B cell (primary cell): Measurements from ENCODE around the gene C6orf52. TPM values are rescaled to one million over a fixed set of nuclear protein-coding genes. Genes with fewer than 3 reads are reported as not detected.
"Not testable (repeated sequence)": the region's sequence is repeated elsewhere in the genome, so short reads cannot be mapped to it uniquely, and the experiment has no call there.

Experiments
- ATAC-seq: fragments of 200-7000 bp; cut with Tn5 transposase; one replicate; pipeline ENCODE4 v1.10.0; 2021; ENCODE audit warnings: low read depth, mild to moderate bottlenecking, moderate number of reproducible peaks, moderate library complexity
- CTCF ChIA-PET: fragments of 350-600 bp; sonication (Branson Sonifier 250); formaldehyde crosslinking; loops from one replicate; lab custom pipeline; 2021; ENCODE audit warnings: antibody characterized with exemption, inconsistent platforms; lab: Charles Lee
- POLR2A ChIA-PET: fragments of 350-600 bp; sonication (Branson Sonifier 250); formaldehyde crosslinking; loops from one replicate; lab custom pipeline; 2021; ENCODE audit warnings: antibody characterized with exemption; lab: Charles Lee
- DNase-seq: peaks from one replicate; pipeline ENCODE4 v3.0.0; 2013
- H2AFZ ChIP-seq: 2 replicates; pipeline ENCODE4 v1.6.1; 2012; ENCODE audit warnings: mild to moderate bottlenecking, low read depth, low read length; ENCODE audit not compliant: insufficient read depth, poor library complexity, severe bottlenecking
- H3K27ac ChIP-seq, 2 donors: 1 replicate in 1 of 2; 2 replicates in 1 of 2; pipeline ENCODE4 v1.5.1; 2012 to 2013; ENCODE audit warnings: low read length in 2 of 2, mild to moderate bottlenecking in 2 of 2, moderate library complexity in 1 of 2
- H3K27me3 ChIP-seq, 4 experiments: fragments of 200-600 bp in 1 of 4; sonication (generic) in 1 of 4; replicated peaks in 1 of 4; 1 replicate in 2 of 4; 2 replicates in 2 of 4; pipeline versions ENCODE4 v1.6.1 to v1.7.0; 2013 to 2016; ENCODE audit warnings: low read length in 3 of 4, mild to moderate bottlenecking in 2 of 4, mixed read lengths in 1 of 4, moderate library complexity in 1 of 4; ENCODE audit not compliant: insufficient read depth in 4 of 4, control insufficient read depth in 3 of 4; ENCODE audit errors: control extremely low read depth in 1 of 4
- H3K36me3 ChIP-seq, 2 experiments: replicated peaks in 1 of 2; 1 replicate in 1 of 2; 2 replicates in 1 of 2; pipeline versions ENCODE4 v1.6.1 to v1.7.1; 2013; ENCODE audit warnings: low read length in 1 of 2; ENCODE audit not compliant: insufficient read depth in 2 of 2, control insufficient read depth in 1 of 2; ENCODE audit errors: control extremely low read depth in 1 of 2, extremely low read depth in 1 of 2
- H3K4me1 ChIP-seq, 2 donors: fragments of 200-600 bp in 1 of 2; sonication (generic) in 1 of 2; 1 replicate in 1 of 2; 2 replicates in 1 of 2; pipeline versions ENCODE4 v1.5.1 to v1.6.1; 2013 to 2017; ENCODE audit warnings: low read length in 2 of 2; ENCODE audit not compliant: control insufficient read depth in 2 of 2, insufficient read depth in 2 of 2
- H3K4me2 ChIP-seq: replicated peaks from 2 replicates; pipeline ENCODE3; 2012; ENCODE audit warnings: mild to moderate bottlenecking, low read depth, low read length; ENCODE audit not compliant: poor library complexity, severe bottlenecking
- H3K4me3 ChIP-seq, 5 experiments: fragments of 200-600 bp in 1 of 5; sonication (generic) in 1 of 5; 1 replicate in 3 of 5; 2 replicates in 2 of 5; pipeline versions ENCODE4 v1.5.1 to v1.7.0; 2011 to 2016; ENCODE audit warnings: low read length in 4 of 5, mild to moderate bottlenecking in 4 of 5, low read depth in 2 of 5, control low read depth in 1 of 5, moderate library complexity in 1 of 5; ENCODE audit not compliant: insufficient read depth in 1 of 5; ENCODE audit errors: control extremely low read depth in 1 of 5, extremely low read depth in 1 of 5
- H3K79me2 ChIP-seq: fragments of 200-600 bp; sonication (generic); one replicate; pipeline ENCODE4 v1.6.0; 2016; ENCODE audit warnings: low read length; ENCODE audit not compliant: control insufficient read depth, insufficient read depth
- H3K9ac ChIP-seq: fragments of 200-600 bp; sonication (generic); 2 replicates; pipeline ENCODE4 v1.6.1; 2017; ENCODE audit warnings: mild to moderate bottlenecking, low read length, moderate library complexity
- H3K9me3 ChIP-seq, 3 donors: one replicate each; pipeline versions ENCODE4 v1.6.1 to v1.7.1; 2013; ENCODE audit warnings: low read length in 2 of 3; ENCODE audit not compliant: control insufficient read depth in 2 of 3, insufficient read depth in 1 of 3; ENCODE audit errors: control extremely low read depth in 1 of 3
- H4K20me1 ChIP-seq: 2 replicates; pipeline ENCODE4 v1.6.0; 2012; ENCODE audit warnings: mild to moderate bottlenecking, low read length; ENCODE audit not compliant: insufficient read depth, control insufficient read depth, poor library complexity, severe bottlenecking
- H3K27ac Mint-ChIP-seq: one replicate; pipeline ENCODE4 v1.8.0; 2021; ENCODE audit warnings: mixed read lengths
- H3K27me3 Mint-ChIP-seq: one replicate; pipeline ENCODE4 v1.8.0; 2021; ENCODE audit warnings: mixed read lengths
- H3K4me1 Mint-ChIP-seq: one replicate; pipeline ENCODE4 v1.8.0; 2021; ENCODE audit warnings: mixed read lengths
- H3K4me3 Mint-ChIP-seq: one replicate; pipeline ENCODE4 v1.8.0; 2021; ENCODE audit warnings: mixed read lengths
- H3K9me3 Mint-ChIP-seq: one replicate; pipeline ENCODE4 v1.8.0; 2022; ENCODE audit warnings: mixed read lengths; ENCODE audit not compliant: insufficient read depth
- CTCF ChIP-seq: fragments of 200-600 bp; IDR thresholded peaks from one replicate; pipeline ENCODE4 v1.8.0; 2022; ENCODE audit warnings: antibody characterized with exemption, mild to moderate bottlenecking
- EZH2 ChIP-seq: IDR thresholded peaks from 2 replicates; pipeline ENCODE4 v1.6.1; 2012; ENCODE audit warnings: borderline replicate concordance, low read depth, mild to moderate bottlenecking, moderate library complexity, low read length; ENCODE audit not compliant: insufficient read depth, poor library complexity, severe bottlenecking
- WGBS: methylation state at CpG from one replicate; pipeline ENCODE4 v1.1.5; 2013; ENCODE audit warnings: missing lambda C conversion rate; ENCODE audit not compliant: insufficient coverage; 5-methylcytosine and 5-hydroxymethylcytosine counted together
- intact Hi-C: fragments of 100-400 bp; cut with micrococcal nuclease; formaldehyde crosslinking; loops from one replicate; pipeline ENCODE4 v1.10.0; 2022
- polyA plus RNA-seq: library from polyadenylated mRNA; depleted of rRNA; stranded (reverse); fragments of >200 nt; gene quantifications from 2 replicates; pipeline ENCODE4 v1.2.3, GENCODE V29; 2012
- total RNA-seq, 2 donors: library from RNA; stranded (reverse); fragments of 120-200 nt in 1 of 2; gene quantifications; 1 replicate in 1 of 2; 2 replicates in 1 of 2; pipeline versions ENCODE4 v1.2.3 to v1.2.4, GENCODE V29; 2013 to 2022

Gene C6orf52
- total and polyA plus RNA-seq, 2 donors (not counting 1 experiment from before 2014, with no cell fraction given) = 0.51 to 1.2 TPM

GRCh38 chr6:10676403-10676802, 18.0 kb downstream of the C6orf52 start:
- Histone ChIP-seq H3K27ac (no peak overlapping the region), H4K20me1 (no peaks in the 10 kb centered on the region), H3K4me3 (no peak overlapping the region), H2AFZ (no peak overlapping the region), H3K27me3 (no peaks in the 10 kb centered on the region), H3K79me2 (no peaks in the 10 kb centered on the region), H3K4me2 (no peak overlapping the region), H3K36me3 (no peaks in the 10 kb centered on the region), H3K4me1 (no peaks in the 10 kb centered on the region), H3K9ac (no peak overlapping the region), H3K9me3 (no peaks in the 10 kb centered on the region)
- ATAC-seq (no peak), DNase-seq (no peak)
- 93% methylated on average over 7 of the region's 7 CpGs for WGBS
- intact Hi-C loops = no loop called here
- H3K4me3 Mint-ChIP-seq = no peak overlapping the region
- TF ChIP-seq CTCF (no peak), EZH2 (no peak)
- peaks cover 4% of the 10 kb centered on the region for H3K27me3 Mint-ChIP-seq
- no peak overlapping the region for H3K27ac Mint-ChIP-seq
- H3K9me3 Mint-ChIP-seq = no peaks in the 10 kb centered on the region
- ChIA-PET CTCF (no interaction called here), POLR2A (no interaction called here)
- no peaks in the 10 kb centered on the region for H3K4me1 Mint-ChIP-seq

- Histone ChIP-seq H3K79me2 (no peaks in the 10 kb centered on the region), H3K4me1 (no peaks in the 10 kb centered on the region), H3K4me3 (no peak overlapping the region), H3K27me3 (peaks cover 0 to 22% (median 10%) of the 10 kb centered on the region in 4 experiments), H2AFZ (no peak overlapping the region), H3K4me2 (no peak overlapping the region), H4K20me1 (no peaks in the 10 kb centered on the region), H3K9me3 (peaks cover 0 to 4% (median 0%) of the 10 kb centered on the region in 3 donors), H3K36me3 (no peaks in the 10 kb centered on the region), H3K27ac (no peak overlapping the region), H3K9ac (no peak overlapping the region)
- Mint-ChIP-seq H3K27me3 (peaks cover 25% of the 10 kb centered on the region), H3K4me3 (no peak overlapping the region), H3K4me1 (peaks cover 5% of the 10 kb centered on the region), H3K9me3 (no peaks in the 10 kb centered on the region), H3K27ac (no peak overlapping the region)
- DNase-seq (no peak), ATAC-seq (no peak)
- no peak for TF ChIP-seq CTCF
- no peak for TF ChIP-seq EZH2
- ChIA-PET CTCF (no interaction called here), POLR2A (no interaction called here)
- WGBS = 90% methylated on average over 5 of the region's 6 CpGs
- intact Hi-C loops = no loop called here
Measured at GRCh38 chr6:10668126-10668917, 26.1 kb downstream of the C6orf52 start.

- H2AFZ ChIP-seq, DNase-seq, H3K4me1 Mint-ChIP-seq, H3K79me2 ChIP-seq, H3K9me3 ChIP-seq, H3K4me3 ChIP-seq, H3K9ac ChIP-seq, POLR2A ChIA-PET, H3K27ac ChIP-seq, H3K27ac Mint-ChIP-seq, H3K36me3 ChIP-seq, H3K4me3 Mint-ChIP-seq, CTCF ChIA-PET, H3K4me2 ChIP-seq, H4K20me1 ChIP-seq, ATAC-seq, H3K4me1 ChIP-seq, intact Hi-C loops, H3K9me3 Mint-ChIP-seq: not testable (repeated sequence)
- no CpG with 5 or more reads among the region's 1 CpG for WGBS
- H3K27me3 ChIP-seq = peaks cover 0 to 22% (median 10%) of the 10 kb centered on the region in 4 experiments
- H3K27me3 Mint-ChIP-seq = peaks cover 25% of the 10 kb centered on the region
Measured at GRCh38 chr6:10665595-10665994, 28.8 kb downstream of the C6orf52 start.
